HL-60 (cell line): ENCODE results near the gene RPL13.

Source experiments
- DNase-seq, 2 experiments: peaks; one replicate each; pipeline ENCODE4 v3.0.0-alpha.2; 2010 to 2020; ENCODE audit warnings: low read depth in 1 of 2, low spot score in 1 of 2
- H3K27ac ChIP-seq: fragments of 250-450 bp; sonication (Bioruptor Pico); replicated peaks from 2 replicates; pipeline ENCODE4 v1.5.1; 2020; ENCODE audit warnings: mild to moderate bottlenecking, moderate library complexity
- H3K27me3 ChIP-seq: fragments of 250-450 bp; sonication (Bioruptor Pico); 2 replicates; pipeline ENCODE4 v1.5.1; 2021; ENCODE audit warnings: mild to moderate bottlenecking, moderate library complexity; ENCODE audit not compliant: insufficient read depth, poor library complexity, severe bottlenecking
- H3K4me3 ChIP-seq: replicated peaks from 2 replicates; pipeline ENCODE4 v1.5.1; 2011; ENCODE audit warnings: mild to moderate bottlenecking, control low read depth, low read length; ENCODE audit not compliant: insufficient read depth
- CTCF ChIP-seq: IDR thresholded peaks from one replicate; pipeline ENCODE4 v1.5.1; 2011; ENCODE audit warnings: low read length, control low read depth, inconsistent platforms; ENCODE audit not compliant: insufficient read depth
- GABPA ChIP-seq: IDR thresholded peaks from 2 replicates; pipeline ENCODE4 v1.6.1; 2012; ENCODE audit warnings: low read depth
- POLR2AphosphoS5 ChIP-seq: IDR thresholded peaks from 2 replicates; pipeline ENCODE4 v1.6.1; 2012; ENCODE audit warnings: low read depth
- REST ChIP-seq: IDR thresholded peaks from 2 replicates; pipeline ENCODE4 v1.6.1; 2012; ENCODE audit warnings: low read depth; ENCODE audit not compliant: insufficient replicate concordance
- SPI1 ChIP-seq: IDR thresholded peaks from 2 replicates; pipeline ENCODE4 v1.6.1; 2012; ENCODE audit warnings: low read depth, mild to moderate bottlenecking, borderline replicate concordance

RPL13 gene

GRCh38 chr16:89555265-89555664 lies 5.2 kb upstream of the RPL13 start:
- Histone ChIP-seq H3K4me3 (no peak overlapping the region), H3K27me3 (no peaks in the 10 kb centered on the region), H3K27ac (no peak overlapping the region)
- no peak for TF ChIP-seq SPI1
- TF ChIP-seq GABPA, result no peak
- no peak for TF ChIP-seq POLR2AphosphoS5
- no peak for TF ChIP-seq CTCF
- no peak for TF ChIP-seq REST
- no peak for DNase-seq

- Histone ChIP-seq H3K27ac (no peak overlapping the region), H3K4me3 (no peak overlapping the region), H3K27me3 (no peaks in the 10 kb centered on the region)
- no peak for TF ChIP-seq SPI1
- no peak for TF ChIP-seq POLR2AphosphoS5
- DNase-seq, result no peak
Measured at GRCh38 chr16:89555780-89556179, 4.7 kb upstream of the RPL13 start.

- peak; percentile 36 to 81 for DNase-seq
- TF ChIP-seq POLR2AphosphoS5 (no peak), CTCF (peak; percentile 41)
- H3K4me3 ChIP-seq, result no peak overlapping the region
- no peak overlapping the region for H3K27ac ChIP-seq
- H3K27me3 ChIP-seq, result no peaks in the 10 kb centered on the region
Measured at GRCh38 chr16:89556750-89557689, 3.5 kb upstream of the RPL13 start.

GRCh38 chr16:89557690-89558490 lies 2.6 kb upstream of the RPL13 start:
- no peak for DNase-seq
- TF ChIP-seq REST (no peak), SPI1 (no peak), POLR2AphosphoS5 (no peak), GABPA (no peak), CTCF (no peak)
- no peaks in the 10 kb centered on the region for H3K27me3 ChIP-seq
- H3K27ac ChIP-seq, result no peak overlapping the region
- no peak overlapping the region for H3K4me3 ChIP-seq
